ES-I3 (cell line): ENCODE data around the gene WNK2.

Experiments used
- H3K36me3 ChIP-seq: 2 replicates; pipeline ENCODE4 v1.6.1; 2013; ENCODE audit warnings: mild to moderate bottlenecking, low read length, control low read depth, moderate library complexity; ENCODE audit not compliant: insufficient read depth
- H3K4me1 ChIP-seq: 2 replicates; pipeline ENCODE4 v1.6.1; 2013; ENCODE audit warnings: mild to moderate bottlenecking, control low read depth, low read length; ENCODE audit not compliant: insufficient read depth
- H3K9ac ChIP-seq: 2 replicates; pipeline ENCODE4 v1.6.1; 2013; ENCODE audit warnings: low read depth, mild to moderate bottlenecking, low read length, moderate library complexity
- H3K9me3 ChIP-seq: 2 replicates; pipeline ENCODE4 v1.6.1; 2013; ENCODE audit warnings: mild to moderate bottlenecking, low read length, moderate library complexity; ENCODE audit not compliant: control insufficient read depth, insufficient read depth

The WNK2 gene

GRCh38 chr9:93305497-93306020, 121.6 kb downstream of the WNK2 start:
- no peaks in the 10 kb centered on the region for H3K36me3 ChIP-seq
- no peak overlapping the region for H3K9ac ChIP-seq
- no peaks in the 10 kb centered on the region for H3K4me1 ChIP-seq
- no peaks in the 10 kb centered on the region for H3K9me3 ChIP-seq

- Histone ChIP-seq H3K9me3 (no peaks in the 10 kb centered on the region), H3K9ac (no peak overlapping the region), H3K36me3 (no peaks in the 10 kb centered on the region), H3K4me1 (no peaks in the 10 kb centered on the region)
Observed at GRCh38 chr9:93306081-93306480, 122.1 kb downstream of the WNK2 start.

DNA sequence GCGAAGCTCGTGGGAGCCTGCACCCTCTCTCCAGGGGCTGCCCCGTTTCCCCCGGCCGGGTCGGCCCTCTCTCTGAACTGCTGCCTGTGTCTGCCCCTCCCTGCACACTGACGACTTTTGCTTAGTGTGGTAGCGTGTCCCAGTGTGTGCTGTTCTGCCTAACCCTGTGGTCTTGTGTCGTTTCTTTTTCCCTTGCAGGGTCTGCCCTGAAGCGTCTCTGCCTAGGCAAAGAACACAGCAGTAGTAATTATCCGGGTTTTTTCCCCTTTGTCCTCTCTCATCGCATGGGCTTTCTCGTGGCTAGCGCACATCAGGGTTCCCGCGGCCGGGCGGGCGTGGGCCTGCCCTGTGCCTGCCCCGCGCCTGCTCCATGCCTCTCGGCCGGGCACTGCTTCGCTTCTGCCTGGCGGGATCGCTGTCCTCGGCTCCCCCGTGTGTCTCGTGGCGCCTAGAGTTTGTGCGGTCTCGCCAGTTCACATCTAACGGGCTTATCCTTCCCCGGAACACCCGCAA, 122.7 kb downstream of the WNK2 start:
- Histone ChIP-seq H3K4me1 (no peaks in the 10 kb centered on the region), H3K9me3 (no peaks in the 10 kb centered on the region), H3K9ac (no peak overlapping the region), H3K36me3 (no peaks in the 10 kb centered on the region)

DNA sequence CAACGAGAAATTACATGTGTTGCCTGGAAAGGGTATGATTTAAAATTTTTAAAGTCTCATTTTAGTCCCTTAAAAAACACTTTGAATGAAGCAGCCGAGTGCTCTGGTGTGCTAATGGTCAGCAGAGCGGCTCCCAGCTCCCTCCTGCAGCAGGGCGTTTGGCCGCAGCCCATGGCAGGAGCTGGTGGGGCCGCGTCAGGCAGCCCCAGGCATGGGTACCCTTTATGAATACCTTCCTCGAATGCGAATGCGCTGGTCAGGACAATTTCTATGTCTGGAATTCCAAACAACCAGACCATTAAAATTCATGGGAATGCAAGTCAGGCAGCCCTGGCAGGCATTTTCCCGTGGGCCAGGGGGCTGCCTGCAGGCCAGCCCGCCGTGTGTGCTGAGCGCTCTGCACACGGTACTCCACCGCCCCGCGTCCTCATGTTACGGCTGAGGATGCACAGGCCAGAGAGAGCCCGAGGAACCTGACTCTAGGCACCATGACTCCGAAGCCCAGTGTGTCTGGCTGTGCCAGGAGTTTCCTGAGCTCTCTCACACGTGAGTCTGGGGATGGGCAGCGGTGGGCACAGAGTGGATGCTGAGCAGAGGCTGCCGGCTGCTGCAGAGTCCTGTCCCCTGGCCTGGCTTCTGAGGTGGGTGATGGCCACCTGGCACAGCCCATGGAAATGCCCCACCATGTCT, 123.7 kb downstream of the WNK2 start:
- Histone ChIP-seq H3K9me3 (peaks cover 5% of the 10 kb centered on the region; the same call in 1 of the 2 replicates), H3K36me3 (no peaks in the 10 kb centered on the region; the same call in 1 of the 2 replicates), H3K4me1 (no peaks in the 10 kb centered on the region), H3K9ac (no peak overlapping the region)

GRCh38 chr9:93308158-93308602, 124.2 kb downstream of the WNK2 start:
- Histone ChIP-seq H3K36me3 (peaks cover 5% of the 10 kb centered on the region; the same call in 1 of the 2 replicates), H3K9me3 (peaks cover 8% of the 10 kb centered on the region), H3K9ac (no peak overlapping the region), H3K4me1 (no peaks in the 10 kb centered on the region)

GRCh38 chr9:93308676-93309075, 124.7 kb downstream of the WNK2 start:
- H3K36me3 ChIP-seq: peaks cover 5% of the 10 kb centered on the region; the same call in 1 of the 2 replicates
- no peaks in the 10 kb centered on the region for H3K4me1 ChIP-seq

DNA sequence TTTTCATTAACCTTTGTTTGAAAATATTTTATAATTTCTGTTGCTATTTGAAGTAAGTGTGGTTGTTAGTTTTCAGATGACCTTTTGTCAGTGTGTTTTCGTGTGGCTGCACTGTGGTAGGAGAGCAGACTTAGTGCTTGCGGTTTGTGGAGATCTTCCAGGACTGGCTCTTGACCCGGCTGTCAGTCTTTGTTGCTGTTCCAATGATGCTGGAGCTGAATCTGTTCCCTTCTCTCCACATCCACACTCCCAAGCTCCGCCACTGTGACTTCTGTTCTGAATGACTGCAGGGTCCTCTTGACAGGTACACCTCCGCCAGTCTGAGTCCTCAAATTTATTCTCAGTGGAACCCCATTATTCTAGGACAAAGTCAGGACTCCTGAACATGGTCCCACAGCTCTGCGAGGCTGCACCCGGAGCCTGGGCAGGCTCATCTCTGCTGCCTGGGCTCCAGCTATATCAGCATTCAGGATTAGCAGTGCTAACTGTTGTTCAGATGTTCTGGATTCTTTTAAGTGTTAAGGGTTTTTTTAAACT, 126.0 kb downstream of the WNK2 start:
- H3K9ac ChIP-seq: no peak overlapping the region
- no peaks in the 10 kb centered on the region for H3K4me1 ChIP-seq
- peaks cover 8% of the 10 kb centered on the region for H3K9me3 ChIP-seq
- peaks cover 5% of the 10 kb centered on the region; the same call in 1 of the 2 replicates for H3K36me3 ChIP-seq

More at GRCh38 chr9:93308676-93309075, 124.7 kb downstream of the WNK2 start:
- H3K9ac ChIP-seq: no peak overlapping the region
- peaks cover 8% of the 10 kb centered on the region for H3K9me3 ChIP-seq

- Histone ChIP-seq H3K9ac (no peak overlapping the region), H3K36me3 (peaks cover 5% of the 10 kb centered on the region; the same call in 1 of the 2 replicates), H3K9me3 (peaks cover 27% of the 10 kb centered on the region), H3K4me1 (no peaks in the 10 kb centered on the region)
Observed at GRCh38 chr9:93315118-93315517, 131.2 kb downstream of the WNK2 start.

DNA sequence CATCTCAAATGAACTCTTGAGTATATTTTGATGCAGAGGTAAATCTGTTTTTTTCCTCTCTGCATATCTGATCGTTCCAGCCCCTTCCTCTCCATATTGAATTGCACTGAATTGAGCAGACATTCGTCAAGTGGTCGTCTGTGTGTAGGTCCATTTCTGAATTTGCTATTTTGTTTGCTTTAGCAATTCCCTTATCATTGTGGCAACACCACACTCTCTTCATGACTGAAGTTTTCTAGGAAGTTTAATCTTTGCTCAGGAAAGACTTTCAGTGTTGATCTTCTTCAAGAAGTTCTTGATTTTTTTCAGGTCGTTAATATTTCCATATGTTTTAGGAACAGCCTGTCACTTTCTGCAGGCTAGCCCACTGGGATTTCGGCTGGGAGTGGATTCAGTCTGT, 132.0 kb downstream of the WNK2 start:
- Histone ChIP-seq H3K9ac (no peak overlapping the region), H3K4me1 (no peaks in the 10 kb centered on the region), H3K9me3 (peaks cover 35% of the 10 kb centered on the region), H3K36me3 (peaks cover 5% of the 10 kb centered on the region; the same call in 1 of the 2 replicates)

GRCh38 chr9:93316726-93317494, 133.0 kb downstream of the WNK2 start:
- Histone ChIP-seq H3K9ac (no peak overlapping the region), H3K9me3 (peaks cover 32% of the 10 kb centered on the region), H3K4me1 (no peaks in the 10 kb centered on the region), H3K36me3 (peaks cover 5% of the 10 kb centered on the region; the same call in 1 of the 2 replicates)

DNA sequence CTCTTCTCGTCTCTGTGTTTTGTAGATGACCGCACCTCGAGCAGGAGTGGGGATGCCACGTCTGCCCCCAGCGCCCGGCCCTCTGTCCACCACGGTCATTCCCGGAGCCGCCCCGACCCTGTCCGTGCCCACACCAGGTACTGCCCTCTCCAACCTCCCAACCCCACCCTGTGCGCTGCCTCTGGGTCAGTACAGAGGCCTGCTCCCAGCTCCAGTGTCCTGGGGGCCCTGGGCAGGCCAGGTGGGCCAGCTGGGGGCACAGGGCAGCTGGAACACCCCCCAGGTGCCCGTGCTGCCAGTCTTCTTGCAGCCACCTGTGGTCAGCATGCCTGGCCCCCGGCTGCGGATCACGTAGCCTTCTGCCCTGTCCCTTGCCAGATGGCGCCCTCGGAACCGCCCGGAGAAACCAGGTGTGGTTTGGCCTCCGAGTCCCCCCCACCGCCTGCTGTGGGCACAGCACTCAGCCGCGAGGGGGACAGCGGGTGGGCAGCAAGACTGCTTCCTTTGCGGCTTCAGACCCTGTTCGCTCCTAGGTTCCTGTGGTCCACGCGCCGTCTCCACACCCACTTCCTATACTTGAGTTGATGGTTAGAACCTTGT, 133.7 kb downstream of the WNK2 start:
- Histone ChIP-seq H3K9me3 (peaks cover 30% of the 10 kb centered on the region), H3K9ac (no peak overlapping the region), H3K36me3 (peaks cover 5% of the 10 kb centered on the region; the same call in 1 of the 2 replicates), H3K4me1 (no peaks in the 10 kb centered on the region)

GRCh38 chr9:93318480-93318879, 134.5 kb downstream of the WNK2 start:
- Histone ChIP-seq H3K9me3 (peaks cover 27% of the 10 kb centered on the region), H3K36me3 (no peaks in the 10 kb centered on the region; the same call in 1 of the 2 replicates), H3K9ac (no peak overlapping the region), H3K4me1 (no peaks in the 10 kb centered on the region)

DNA sequence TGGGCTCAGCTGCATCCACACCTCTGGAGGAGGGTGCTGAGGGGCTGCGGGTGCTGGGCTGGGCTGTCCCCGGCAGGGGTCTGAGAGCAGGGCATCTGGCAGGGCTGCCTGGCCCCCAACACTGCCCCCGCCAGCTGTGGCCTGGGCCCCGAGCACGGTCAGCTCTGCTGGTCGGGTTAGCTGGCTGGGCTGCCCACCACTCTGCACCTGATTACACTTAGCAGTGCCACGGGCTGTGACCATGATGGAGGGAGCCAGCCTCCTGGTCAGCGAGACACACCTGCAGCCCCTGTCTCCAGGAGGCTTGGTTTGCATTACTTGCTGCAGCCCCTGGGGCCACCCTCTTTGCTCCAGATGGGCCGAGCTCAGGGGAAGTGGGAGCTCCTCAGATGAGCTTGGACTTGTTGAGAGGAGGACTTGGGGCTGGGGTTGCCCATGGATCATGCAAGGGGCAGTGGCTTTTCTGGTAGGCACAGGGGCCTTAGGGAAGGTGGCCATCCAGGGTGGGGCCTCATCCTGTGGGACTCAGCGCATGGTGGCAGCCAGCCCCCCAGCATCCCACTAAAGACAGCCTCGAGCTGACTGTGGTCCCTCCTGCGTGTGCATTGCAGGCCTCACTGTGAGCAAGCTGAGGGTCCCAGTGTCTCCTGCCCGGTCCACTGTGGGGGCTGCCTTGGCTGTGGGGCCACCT, 135.5 kb downstream of the WNK2 start:
- Histone ChIP-seq H3K4me1 (no peaks in the 10 kb centered on the region), H3K9me3 (peaks cover 27% of the 10 kb centered on the region), H3K9ac (no peak overlapping the region), H3K36me3 (no peaks in the 10 kb centered on the region; the same call in 1 of the 2 replicates)
